A673 (cell line): Measurements from ENCODE around the gene ZEB1. TPM values are rescaled to one million over a fixed set of nuclear protein-coding genes. Genes with fewer than 3 reads are reported as not detected.
A peak's percentile ranks its signal among the peaks of the same experiment; 100 is the strongest.

Experiments
- BruUV-seq: library from RNA; stranded (reverse); fragments of 400-500 nt; replicated peaks from 2 replicates; lab custom pipeline; 2021; lab: Mats Ljungman, UMichigan
- CTCF ChIA-PET: fragments of 300-600 bp; sonication (Branson Sonifier 250); formaldehyde crosslinking; loops from one replicate; lab custom pipeline; 2022; ENCODE audit warnings: antibody characterized with exemption; lab: Charles Lee
- POLR2A ChIA-PET: fragments of 300-600 bp; sonication (Branson Sonifier 250); formaldehyde crosslinking; loops from one replicate; lab custom pipeline; 2022; ENCODE audit warnings: antibody characterized with exemption; ENCODE audit not compliant: low non-redundant PET; lab: Charles Lee
- DNase-seq: peaks from one replicate; pipeline ENCODE4 v3.0.0-alpha.2; 2015; ENCODE audit warnings: low spot score
- H3K27ac ChIP-seq: fragments of 200-600 bp; sonication (generic); 2 replicates; pipeline ENCODE4 v1.5.1; 2016; ENCODE audit warnings: mixed run types, low read depth, mild to moderate bottlenecking, mixed read lengths, antibody characterized with exemption, low read length; ENCODE audit not compliant: poor library complexity, severe bottlenecking
- H3K27me3 ChIP-seq: fragments of 200-600 bp; sonication (generic); replicated peaks from 2 replicates; pipeline ENCODE4 v1.6.1; 2017; ENCODE audit warnings: mixed run types, low read depth, mild to moderate bottlenecking, mixed read lengths, antibody characterized with exemption, low read length; ENCODE audit not compliant: insufficient read depth, poor library complexity
- H3K36me3 ChIP-seq: fragments of 200-600 bp; sonication (generic); 2 replicates; pipeline ENCODE4 v1.6.1; 2016; ENCODE audit warnings: mixed run types, mild to moderate bottlenecking, mixed read lengths, antibody characterized with exemption, low read length; ENCODE audit not compliant: insufficient read depth, poor library complexity, severe bottlenecking
- H3K4me1 ChIP-seq: fragments of 200-600 bp; sonication (generic); 2 replicates; pipeline ENCODE4 v1.6.1; 2017; ENCODE audit warnings: mixed run types, mild to moderate bottlenecking, mixed read lengths, antibody characterized with exemption, low read length; ENCODE audit not compliant: insufficient read depth, poor library complexity, severe bottlenecking
- H3K4me3 ChIP-seq: fragments of 200-600 bp; sonication (generic); 2 replicates; pipeline ENCODE4 v1.5.1; 2016; ENCODE audit warnings: low read depth, mixed run types, mild to moderate bottlenecking, mixed read lengths, low read length; ENCODE audit not compliant: poor library complexity, severe bottlenecking
- H3K9me3 ChIP-seq: fragments of 200-600 bp; sonication (generic); 2 replicates; pipeline ENCODE4 v1.6.1; 2016; ENCODE audit warnings: mixed run types, low read depth, mild to moderate bottlenecking, mixed read lengths, antibody characterized with exemption, low read length; ENCODE audit not compliant: poor library complexity, severe bottlenecking
- CTCF ChIP-seq: fragments of 300-800, 200-600 bp; sonication (generic); conservative IDR thresholded peaks from 2 replicates; pipeline ENCODE4 v1.5.1; 2017; ENCODE audit warnings: low read depth, mild to moderate bottlenecking, antibody characterized with exemption, low read length, moderate library complexity, mixed read lengths
- EZH2 ChIP-seq: fragments of 200-600 bp; sonication (generic); IDR thresholded peaks from 2 replicates; pipeline ENCODE4 v1.6.1; 2017; ENCODE audit warnings: borderline replicate concordance, low read depth, mild to moderate bottlenecking, mixed read lengths, antibody characterized with exemption, low read length; ENCODE audit not compliant: poor library complexity, severe bottlenecking
- intact Hi-C: fragments of 100-400 bp; cut with micrococcal nuclease; formaldehyde crosslinking; loops from one replicate; pipeline ENCODE4 v1.10.0; 2022; ENCODE audit not compliant: unreplicated experiment
- total RNA-seq: library from RNA; stranded (reverse); gene quantifications from 2 replicates; pipeline ENCODE4 v1.2.3, GENCODE V29; 2021

Gene ZEB1
- total RNA-seq, 1 experiment from 2014 or later = 8.3 TPM

GRCh38 chr10:31483546-31483945 is 164.5 kb downstream of the ZEB1 start:
- CTCF ChIA-PET = no interaction called here
- TF ChIP-seq CTCF = no peak
- no peak for TF ChIP-seq EZH2
- no TSS peak for BruUV-seq
- Histone ChIP-seq H3K27me3 (no peaks in the 10 kb centered on the region), H3K4me1 (no peaks in the 10 kb centered on the region), H3K4me3 (no peak overlapping the region), H3K36me3 (no peaks in the 10 kb centered on the region), H3K27ac (no peak overlapping the region), H3K9me3 (no peaks in the 10 kb centered on the region)
- DNase-seq = no peak
- POLR2A ChIA-PET = no interaction called here
- intact Hi-C loops = no loop called here

- Histone ChIP-seq H3K27ac (no peak overlapping the region), H3K4me1 (no peaks in the 10 kb centered on the region), H3K36me3 (no peaks in the 10 kb centered on the region), H3K27me3 (no peaks in the 10 kb centered on the region), H3K9me3 (no peaks in the 10 kb centered on the region), H3K4me3 (no peak overlapping the region)
- TF ChIP-seq EZH2 (no peak), CTCF (no peak)
- ChIA-PET CTCF (no interaction called here), POLR2A (no interaction called here)
- no peak for DNase-seq
- no TSS peak for BruUV-seq
- intact Hi-C loops = no loop called here
These were observed 165.6 kb downstream of the ZEB1 start for GRCh38 chr10:31484431-31485135.

- ChIA-PET POLR2A (no interaction called here), CTCF (interaction anchor here (1.0 to 1.3 kb wide), 3 partner anchors 706 to 739 kb away, joined by 3 to 17 read pairs (median 10); no protein-coding TSS in a partner anchor)
- intact Hi-C loops = loop anchor here (1.0 to 10.0 kb wide), 4 partner anchors 166 to 736 kb away; no protein-coding TSS in a partner anchor
- H3K4me3 ChIP-seq = no peak overlapping the region
- TF ChIP-seq EZH2 (no peak), CTCF (peak; percentile 67)
- H3K4me1 ChIP-seq = no peaks in the 10 kb centered on the region
- peak; percentile 62 for DNase-seq
- no TSS peak for BruUV-seq
- H3K36me3 ChIP-seq = no peaks in the 10 kb centered on the region
- H3K9me3 ChIP-seq = no peaks in the 10 kb centered on the region
- H3K27ac ChIP-seq = no peak overlapping the region
- no peaks in the 10 kb centered on the region for H3K27me3 ChIP-seq
These were observed 172.0 kb downstream of the ZEB1 start for GRCh38 chr10:31490858-31491504.
